ENCODE results near the gene IRF2BP1. TPM values are rescaled to one million over a fixed set of nuclear protein-coding genes. Genes with fewer than 3 reads are reported as not detected.
"Not testable (repeated sequence)": the region's sequence is repeated elsewhere in the genome, so short reads cannot be mapped to it uniquely, and the experiment has no call there.

IRF2BP1 gene
- total and polyA plus RNA-seq, 12 donors = 3.8 to 57.0 (median 35.8) TPM

DNA sequence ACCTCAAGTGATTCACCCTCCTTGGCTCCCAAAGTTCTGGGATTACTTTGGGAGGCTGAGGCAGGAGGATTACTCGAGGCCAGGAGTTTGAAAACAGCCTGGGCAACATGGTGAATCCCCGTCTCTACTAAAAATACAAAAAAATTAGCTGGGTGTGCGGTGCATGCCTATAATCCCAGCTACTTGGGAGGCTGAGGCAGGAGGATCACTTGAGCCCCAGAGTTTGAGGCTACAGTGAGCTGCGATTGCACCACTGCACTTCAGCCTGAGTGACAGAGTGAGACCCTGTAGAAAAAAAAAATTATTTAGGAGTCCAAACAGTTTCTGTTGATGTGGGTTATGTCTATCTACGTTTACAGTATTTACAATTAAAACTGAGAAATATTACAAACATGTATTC, 15.1 kb downstream of the IRF2BP1 start:
- Histone ChIP-seq H3K36me3 (replicated peaks in 1 of 2) (no peaks in the 10 kb centered on the region), H3K9me3 (replicated peaks in 1 of 3) (no peaks in the 10 kb centered on the region), H3K4me3 (no peak overlapping the region), H3K4me1 (replicated peaks in 1 of 2) (no peaks in the 10 kb centered on the region), H3K27ac (no peak overlapping the region), H3K27me3 (no peaks in the 10 kb centered on the region)
- TF ChIP-seq POLR2A (IDR thresholded peaks at IDR 0.05) = no peak
- TF ChIP-seq, protein P1, sequence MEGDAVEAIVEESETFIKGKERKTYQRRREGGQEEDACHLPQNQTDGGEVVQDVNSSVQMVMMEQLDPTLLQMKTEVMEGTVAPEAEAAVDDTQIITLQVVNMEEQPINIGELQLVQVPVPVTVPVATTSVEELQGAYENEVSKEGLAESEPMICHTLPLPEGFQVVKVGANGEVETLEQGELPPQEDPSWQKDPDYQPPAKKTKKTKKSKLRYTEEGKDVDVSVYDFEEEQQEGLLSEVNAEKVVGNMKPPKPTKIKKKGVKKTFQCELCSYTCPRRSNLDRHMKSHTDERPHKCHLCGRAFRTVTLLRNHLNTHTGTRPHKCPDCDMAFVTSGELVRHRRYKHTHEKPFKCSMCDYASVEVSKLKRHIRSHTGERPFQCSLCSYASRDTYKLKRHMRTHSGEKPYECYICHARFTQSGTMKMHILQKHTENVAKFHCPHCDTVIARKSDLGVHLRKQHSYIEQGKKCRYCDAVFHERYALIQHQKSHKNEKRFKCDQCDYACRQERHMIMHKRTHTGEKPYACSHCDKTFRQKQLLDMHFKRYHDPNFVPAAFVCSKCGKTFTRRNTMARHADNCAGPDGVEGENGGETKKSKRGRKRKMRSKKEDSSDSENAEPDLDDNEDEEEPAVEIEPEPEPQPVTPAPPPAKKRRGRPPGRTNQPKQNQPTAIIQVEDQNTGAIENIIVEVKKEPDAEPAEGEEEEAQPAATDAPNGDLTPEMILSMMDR (IDR thresholded peaks at IDR 0.05) = no peak
- DNase-seq = no peak
- 76 to 84% (median 82%) methylated on average over 5 of the region's 5 CpGs for WGBS, 4 donors
- intact Hi-C loops (cut with DNase I) = no loop called here

DNA sequence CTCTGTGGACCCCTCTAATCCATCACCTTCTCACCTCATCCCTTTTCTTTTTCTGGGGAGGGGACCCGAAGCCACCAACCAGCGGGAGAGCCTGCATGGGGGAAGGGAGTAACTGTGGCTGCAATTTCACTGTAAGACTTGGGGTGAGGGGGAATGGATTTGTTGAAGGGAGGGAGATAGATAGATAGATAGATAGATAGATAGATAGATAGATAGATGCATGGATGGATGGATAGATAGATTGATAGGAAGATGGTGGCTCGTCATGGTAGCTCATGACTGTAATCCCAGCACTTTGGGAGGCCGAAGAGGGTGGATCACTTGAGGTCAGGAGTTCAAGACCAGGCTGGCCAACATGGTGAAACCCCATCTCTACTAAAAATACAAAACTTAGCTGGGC, 18.7 kb downstream of the IRF2BP1 start:
- H3K27ac ChIP-seq = not testable (repeated sequence)
- 61 to 73% (median 69%) methylated on average over 4 of the region's 4 CpGs for WGBS, 4 donors

DNA sequence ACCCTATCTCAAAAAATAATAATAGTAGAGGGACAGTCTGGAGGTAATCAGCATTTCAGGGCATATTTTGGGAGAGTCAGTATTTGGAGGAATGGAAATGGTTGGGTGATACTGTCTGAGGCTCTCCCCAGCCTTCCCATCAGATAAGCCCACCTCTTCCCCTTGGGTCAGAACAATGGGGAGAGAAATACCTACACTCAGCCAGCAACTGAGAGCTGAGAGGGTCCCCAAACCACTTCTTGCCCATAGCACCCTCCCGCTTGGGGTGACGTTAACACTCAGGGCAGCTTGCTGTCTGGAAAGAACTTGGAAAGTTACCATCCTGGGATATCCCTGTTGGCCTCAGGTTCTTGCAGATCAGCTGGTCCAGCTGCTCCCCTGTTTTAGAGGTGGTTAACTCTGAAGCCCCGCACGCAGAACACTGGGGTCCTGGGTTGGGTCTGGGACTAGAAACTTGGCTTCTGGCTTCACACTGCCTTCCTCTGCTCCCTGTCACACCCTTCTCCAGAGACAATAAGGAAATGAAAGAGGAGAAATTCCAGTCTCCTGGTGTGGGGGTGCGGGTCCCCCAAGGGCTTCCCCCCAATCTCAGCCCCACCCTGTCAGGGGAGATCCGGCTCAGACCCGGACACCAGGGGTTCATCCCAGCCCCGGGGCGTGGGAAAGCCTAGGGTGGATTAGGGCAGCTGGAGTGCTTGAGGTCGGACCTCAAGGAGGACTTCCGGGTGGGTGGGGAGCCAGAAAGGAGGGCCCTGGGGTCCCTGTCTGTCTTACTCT, 19.4 kb downstream of the IRF2BP1 start:
- H3K36me3 ChIP-seq (replicated peaks in 1 of 2) = no peaks in the 10 kb centered on the region
- H3K27ac ChIP-seq = no peak overlapping the region
- no peaks in the 10 kb centered on the region for H3K9me3 ChIP-seq (replicated peaks in 1 of 3)
- intact Hi-C loops (cut with DNase I) = no loop called here
- TF ChIP-seq, protein P1 (IDR thresholded peaks at IDR 0.05) = no peak
- no peak for TF ChIP-seq POLR2A (IDR thresholded peaks at IDR 0.05)
- peaks cover 11% of the 10 kb centered on the region for H3K27me3 ChIP-seq
- peaks cover 7 to 19% of the 10 kb centered on the region in 2 donors for H3K4me1 ChIP-seq (replicated peaks in 1 of 2)
- no peak for DNase-seq
- H3K4me3 ChIP-seq = no peak overlapping the region
- 68 to 80% (median 70%) methylated on average over 8 to 11 of the region's 11 CpGs for WGBS, 4 donors

More for the DNA sequence above, 18.7 kb downstream of the IRF2BP1 start:
- Histone ChIP-seq H3K4me1 (replicated peaks in 1 of 2) (peaks cover 7 to 12% of the 10 kb centered on the region in 2 donors), H3K27me3 (peaks cover 11% of the 10 kb centered on the region)
- DNase-seq; H3K36me3 ChIP-seq (replicated peaks in 1 of 2); H3K4me3 ChIP-seq; H3K9me3 ChIP-seq (replicated peaks in 1 of 3); intact Hi-C loops (cut with DNase I): not testable (repeated sequence)

DNA sequence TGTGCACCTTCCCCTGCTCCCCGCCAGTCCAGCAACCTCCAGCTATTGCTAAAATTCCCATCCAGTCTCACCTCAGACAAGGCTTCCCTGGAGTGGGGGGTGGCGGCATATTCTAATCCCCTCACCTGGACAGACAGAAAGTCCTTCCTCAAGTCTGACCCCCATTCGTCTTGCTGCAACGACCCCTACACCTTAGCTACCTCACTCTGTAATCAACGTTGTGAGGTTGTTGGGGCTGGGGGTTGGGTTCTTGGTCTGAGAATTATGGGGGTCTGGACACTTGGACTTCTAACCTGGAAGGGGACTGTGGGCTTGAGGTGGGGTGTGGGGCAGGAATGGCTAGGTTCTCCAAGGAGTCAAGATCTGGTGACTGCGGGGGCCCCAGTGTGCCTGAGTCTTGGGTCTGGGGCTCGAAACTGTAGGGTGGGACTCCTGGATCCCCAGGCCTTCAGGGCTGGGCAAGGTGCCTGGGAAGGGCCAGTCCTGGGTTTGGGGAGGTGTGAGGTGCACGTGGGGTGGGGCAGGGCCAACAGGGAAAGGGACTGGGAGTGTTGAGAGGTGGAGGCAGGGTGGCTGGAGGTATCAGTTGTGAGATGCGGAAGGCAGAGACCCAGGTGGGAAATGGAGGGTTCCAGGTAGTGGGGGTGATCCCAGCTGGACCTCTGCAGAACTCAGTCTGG, 20.5 kb downstream of the IRF2BP1 start:
- H3K9me3 ChIP-seq (replicated peaks in 1 of 3) = no peaks in the 10 kb centered on the region
- H3K4me3 ChIP-seq = no peak overlapping the region
- no peak overlapping the region for H3K27ac ChIP-seq
- DNase-seq = no peak
- TF ChIP-seq, protein P1 (IDR thresholded peaks at IDR 0.05) = no peak
- no peak for TF ChIP-seq POLR2A (IDR thresholded peaks at IDR 0.05)
- WGBS, 4 donors = 65 to 80% (median 69%) methylated on average over 8 to 9 of the region's 9 CpGs
- H3K27me3 ChIP-seq = peaks cover 11% of the 10 kb centered on the region
- no peaks in the 10 kb centered on the region for H3K36me3 ChIP-seq (replicated peaks in 1 of 2)
- H3K4me1 ChIP-seq (replicated peaks in 1 of 2) = peaks cover 7 to 27% of the 10 kb centered on the region in 2 donors
- intact Hi-C loops (cut with DNase I) = no loop called here

Data from adrenal gland (tissue), 12 donors.